ENCODE data around the gene KLHL8.
"Not testable (repeated sequence)": the region's sequence is repeated elsewhere in the genome, so short reads cannot be mapped to it uniquely, and the experiment has no call there.

Gene KLHL8

DNA sequence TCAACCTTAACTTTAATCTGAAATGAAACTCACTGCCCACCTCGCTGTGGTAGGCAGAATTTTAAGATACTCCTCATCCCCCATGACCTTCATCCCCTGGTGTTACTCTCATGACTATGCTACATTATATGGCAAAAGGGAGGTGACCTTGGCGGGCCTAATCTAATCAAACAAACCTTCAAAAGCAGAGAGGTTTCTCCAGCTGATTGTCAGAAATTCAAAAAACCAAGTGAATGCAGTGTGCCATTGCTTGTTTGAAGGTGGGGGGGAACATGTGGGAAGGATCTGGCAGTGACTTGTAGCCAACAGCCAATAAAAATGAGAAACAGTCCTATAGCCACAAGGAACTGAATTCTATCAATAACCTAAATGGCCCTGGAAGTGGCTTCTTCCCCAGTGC lies 48.5 kb downstream of the KLHL8 start:
- no peak for FAIRE-seq

- FAIRE-seq: no peak
Measured at GRCh38 chr4:87166296-87166854, 54.0 kb downstream of the KLHL8 start.

DNA sequence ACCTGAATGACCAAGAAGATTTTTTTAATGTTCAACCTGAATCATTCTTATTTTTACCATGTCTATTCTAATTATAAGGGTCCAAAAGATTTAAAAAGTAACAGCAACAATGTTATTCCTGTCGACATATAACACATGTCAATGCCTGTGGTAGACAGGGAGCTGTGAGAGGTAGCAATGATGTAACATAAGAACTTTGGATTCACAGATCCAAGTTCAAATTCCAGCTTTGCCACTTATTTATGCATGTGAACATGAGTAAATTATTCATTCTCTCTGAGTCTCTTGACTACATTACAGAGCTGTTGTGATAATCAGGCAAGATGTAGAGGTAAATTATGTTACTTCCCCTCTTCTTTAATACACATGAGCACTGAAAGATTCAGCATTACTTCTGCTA lies 54.5 kb downstream of the KLHL8 start:
- FAIRE-seq: no peak

GRCh38 chr4:87153078-87153870 lies 67.1 kb downstream of the KLHL8 start:
- FAIRE-seq: no peak

- FAIRE-seq: no peak
Measured at GRCh38 chr4:87152310-87153041, 67.9 kb downstream of the KLHL8 start.

GRCh38 chr4:87151730-87152129 lies 68.7 kb downstream of the KLHL8 start:
- peak; percentile 99 for FAIRE-seq

- peak; percentile 87 for FAIRE-seq
Measured at GRCh38 chr4:87150498-87151261, 69.7 kb downstream of the KLHL8 start.

DNA sequence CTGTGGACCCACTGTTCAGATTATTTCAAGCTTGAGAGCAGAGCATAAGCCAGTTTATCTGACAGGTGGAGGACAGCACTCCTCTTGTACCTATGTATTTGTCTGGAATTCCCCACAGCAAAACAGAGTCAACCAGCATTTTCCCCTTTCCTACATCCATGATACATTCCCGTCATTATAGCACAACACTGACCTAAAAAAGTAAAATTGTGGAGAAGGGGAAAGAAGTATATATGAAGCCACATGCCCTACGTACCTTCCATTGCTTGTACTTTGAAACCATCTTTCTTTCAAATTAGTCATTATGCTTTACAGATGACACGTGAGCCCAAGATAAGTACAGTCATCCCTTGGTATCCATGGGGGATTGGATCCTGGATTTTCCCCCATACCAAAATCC lies 73.3 kb downstream of the KLHL8 start:
- no peak for FAIRE-seq

DNA sequence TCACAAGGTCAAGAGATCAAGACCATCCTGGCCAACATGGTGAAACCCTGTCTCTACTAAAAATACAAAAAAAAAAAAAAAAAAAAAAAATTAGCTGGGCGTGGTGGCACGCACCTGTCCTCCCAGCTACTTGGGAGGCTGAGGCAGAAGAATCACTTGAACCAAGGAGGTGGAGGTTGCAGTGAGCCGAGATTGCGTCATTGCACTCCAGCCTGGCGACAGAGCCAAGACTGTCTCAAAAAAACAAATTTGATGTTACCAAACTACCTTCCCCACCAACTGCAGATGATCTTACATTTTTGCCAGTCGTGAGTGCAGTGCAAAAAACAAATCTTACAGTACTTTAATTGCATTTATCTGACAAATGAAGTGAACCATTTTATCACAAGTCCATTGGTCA lies 74.5 kb downstream of the KLHL8 start:
- FAIRE-seq: not testable (repeated sequence)

DNA sequence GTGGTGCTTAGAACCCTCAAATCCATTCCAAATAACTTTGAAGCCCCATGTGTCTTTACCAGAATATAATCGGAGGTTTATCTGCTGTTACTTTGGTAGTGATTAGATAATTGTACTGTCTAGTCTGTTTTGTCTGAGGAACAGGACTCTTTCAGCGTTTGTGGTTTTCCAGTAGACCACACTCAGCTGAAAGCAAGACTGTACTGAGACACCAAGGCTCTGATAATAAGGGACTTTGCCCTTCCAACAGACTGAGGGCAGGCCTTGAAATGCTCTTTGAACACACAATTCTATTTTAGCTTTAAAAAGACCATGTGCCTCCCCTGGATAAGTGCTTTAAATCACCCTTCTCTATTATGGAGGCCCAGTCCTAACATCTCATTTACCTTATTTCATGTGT lies 76.1 kb downstream of the KLHL8 start:
- no peak for FAIRE-seq

GRCh38 chr4:87141428-87141827 lies 79.0 kb downstream of the KLHL8 start:
- no peak for FAIRE-seq

- FAIRE-seq: no peak
Measured at GRCh38 chr4:87134122-87134521, 86.3 kb downstream of the KLHL8 start.

GRCh38 chr4:87133183-87133582 lies 87.2 kb downstream of the KLHL8 start:
- FAIRE-seq: no peak

- FAIRE-seq: no peak
Measured at GRCh38 chr4:87132035-87132434, 88.4 kb downstream of the KLHL8 start.

- FAIRE-seq: no peak
Measured at GRCh38 chr4:87130985-87131703, 89.3 kb downstream of the KLHL8 start.

GRCh38 chr4:87129681-87130080 lies 90.7 kb downstream of the KLHL8 start:
- no peak for FAIRE-seq

DNA sequence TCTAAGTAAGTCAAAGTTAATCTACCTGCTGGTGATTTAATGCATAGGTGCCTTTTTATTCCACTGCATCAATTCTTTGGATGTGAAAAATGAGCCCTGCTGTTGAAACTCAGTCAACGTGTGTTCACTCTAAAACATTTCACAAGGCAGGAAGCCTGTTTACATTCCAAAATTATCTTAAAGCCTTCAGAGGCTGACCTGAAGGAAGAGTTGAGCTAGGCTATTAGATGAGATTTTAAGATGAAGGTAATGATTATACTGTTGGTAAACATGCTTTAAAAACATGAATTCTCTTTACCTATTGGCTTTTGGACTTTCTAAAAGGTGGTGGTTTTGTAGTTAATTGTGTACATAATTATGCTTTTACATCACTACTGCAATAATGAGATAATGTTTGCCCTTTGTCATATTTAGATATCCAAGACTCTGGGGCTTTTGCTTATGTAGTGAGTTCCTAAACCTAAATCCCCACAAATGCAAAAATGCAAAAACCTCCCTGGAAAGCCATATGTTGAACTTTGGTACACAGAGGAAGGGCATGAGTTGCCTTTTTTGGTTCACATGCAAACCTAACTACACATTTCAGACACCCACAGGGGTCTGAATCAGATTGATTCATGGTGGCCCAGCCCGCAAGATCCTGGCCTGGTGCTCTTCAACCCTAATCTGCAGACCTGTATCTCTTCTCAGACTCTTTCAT lies 92.3 kb downstream of the KLHL8 start:
- no peak for FAIRE-seq

DNA sequence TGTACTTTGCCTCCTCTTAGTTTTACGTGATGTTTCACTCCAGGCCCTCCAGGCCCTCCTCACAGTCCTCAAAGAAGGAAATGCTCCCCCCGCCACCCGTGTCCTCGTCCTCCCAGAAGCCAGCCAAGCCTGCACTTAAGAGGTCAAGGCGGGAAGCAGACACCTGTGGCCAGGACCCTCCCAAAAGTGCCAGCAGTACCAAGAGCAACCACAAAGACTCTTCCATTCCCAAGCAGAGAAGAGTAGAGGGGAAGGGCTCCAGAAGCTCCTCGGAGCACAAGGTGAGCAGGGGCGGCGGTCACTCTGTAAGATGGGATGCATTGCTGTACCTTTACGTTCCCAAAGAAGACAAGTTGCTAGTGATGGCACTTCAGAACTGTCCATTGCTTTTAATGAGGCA lies 94.4 kb downstream of the KLHL8 start:
- no peak for FAIRE-seq

- no peak for FAIRE-seq
Measured at GRCh38 chr4:87122252-87122651, 98.2 kb downstream of the KLHL8 start.

GRCh38 chr4:87121341-87122065 lies 98.9 kb downstream of the KLHL8 start:
- FAIRE-seq: no peak
